Left lung (tissue), 10 donors: Measurements from ENCODE around the gene ITPR2. TPM values are rescaled to one million over a fixed set of nuclear protein-coding genes. Genes with fewer than 3 reads are reported as not detected.

Experiments used
- ATAC-seq: fragments of 200-7000 bp; cut with Tn5 transposase; one replicate; pipeline ENCODE4 v1.9.1; 2020; ENCODE audit warnings: moderate library complexity
- DNase-seq, 4 donors: peaks; one replicate each; pipeline ENCODE4 v3.0.0-alpha.2; 2013 to 2020
- H3K27ac ChIP-seq, 2 donors: fragments of 200-600 bp; sonication (generic) in 1 of 2; one replicate each; pipeline versions ENCODE4 v1.5.0 to v1.8.0; 2020 to 2021
- H3K27me3 ChIP-seq, 2 donors: fragments of 200-600 bp; sonication (generic) in 1 of 2; one replicate each; pipeline versions ENCODE4 v1.5.0 to v1.8.0; 2020 to 2021
- H3K36me3 ChIP-seq, 2 donors: fragments of 200-600 bp; sonication (generic) in 1 of 2; one replicate each; pipeline versions ENCODE4 v1.5.0 to v1.8.0; 2020 to 2021
- H3K4me1 ChIP-seq, 2 donors: fragments of 200-600 bp; one replicate each; pipeline ENCODE4 v1.8.0; 2021
- H3K4me3 ChIP-seq, 2 donors: fragments of 200-600 bp; sonication (generic) in 1 of 2; one replicate each; pipeline versions ENCODE4 v1.5.0 to v1.8.0; 2020 to 2021; ENCODE audit warnings: mild to moderate bottlenecking in 1 of 2
- H3K9me3 ChIP-seq, 2 donors: fragments of 200-600 bp; sonication (generic) in 1 of 2; one replicate each; pipeline versions ENCODE4 v1.5.0 to v1.8.0; 2020 to 2021
- CTCF ChIP-seq, 2 donors: fragments of 200-600 bp; sonication (generic) in 1 of 2; IDR thresholded peaks; one replicate each; pipeline versions ENCODE4 v1.5.0 to v1.8.0; 2021; ENCODE audit warnings: antibody characterized with exemption in 2 of 2
- intact Hi-C, 2 donors: fragments of 100-400 bp; cut with DNase I; formaldehyde crosslinking; loops; one replicate each; pipeline versions ENCODE4 v1.11.2 to v1.14.2; 2022
- polyA plus RNA-seq, 6 donors: library from polyadenylated mRNA; unstranded; fragments of 120-200 nt; gene quantifications; one replicate each; pipeline ENCODE4 v1.2.1, GENCODE V29; 2013; ENCODE audit not compliant: insufficient read length in 6 of 6
- total RNA-seq, 2 donors: library from RNA; stranded (reverse); fragmentation: NEBNext Ultra II Directional; extraction: Animal tissue kit (Norgen Biotek cat#: 25700); gene quantifications; one replicate each; pipeline ENCODE4 v1.2.1, GENCODE V29; 2021
- donor health status: DM: no; HTN: yes; CAD: no.
- donor health status: DM: no; HTN: no; CAD: no.

The ITPR2 gene
- total and polyA plus RNA-seq, 8 donors, result 5.5 to 67.8 (median 7.5) TPM

- intact Hi-C loops, result no loop called here
- no peak for TF ChIP-seq CTCF (IDR thresholded peaks at IDR 0.05)
- H3K36me3 ChIP-seq, result no peaks in the 10 kb centered on the region
- H3K27me3 ChIP-seq, result no peaks in the 10 kb centered on the region
- H3K27ac ChIP-seq, result no peak overlapping the region
- no peaks in the 10 kb centered on the region for H3K9me3 ChIP-seq
- DNase-seq (no peak), ATAC-seq (no peak)
- no peak overlapping the region for H3K4me3 ChIP-seq
- peaks cover 15 to 42% of the 10 kb centered on the region in 2 donors for H3K4me1 ChIP-seq
These were observed 37.1 kb downstream of the ITPR2 start for GRCh38 chr12:26795910-26796309.

GRCh38 chr12:26791301-26791791 is 41.6 kb downstream of the ITPR2 start:
- no peak for DNase-seq
- peaks cover 45 to 62% of the 10 kb centered on the region in 2 donors for H3K4me1 ChIP-seq
- no peak overlapping the region for H3K4me3 ChIP-seq
- ATAC-seq, result peak; percentile 64
- TF ChIP-seq CTCF (IDR thresholded peaks at IDR 0.05), result no peak
- intact Hi-C loops, result no loop called here
- no peaks in the 10 kb centered on the region for H3K9me3 ChIP-seq
- peak overlapping the region; percentile 11 to 82 for H3K27ac ChIP-seq
- no peaks in the 10 kb centered on the region for H3K27me3 ChIP-seq
- H3K36me3 ChIP-seq, result no peaks in the 10 kb centered on the region

- peak; percentile 75 for ATAC-seq
- Histone ChIP-seq H3K36me3 (no peaks in the 10 kb centered on the region), H3K4me3 (no peak overlapping the region), H3K4me1 (peaks cover 45 to 63% of the 10 kb centered on the region in 2 donors), H3K27ac (peak overlapping the region; percentile 11 to 82), H3K9me3 (no peaks in the 10 kb centered on the region), H3K27me3 (no peaks in the 10 kb centered on the region)
- no peak for TF ChIP-seq CTCF (IDR thresholded peaks at IDR 0.05)
- intact Hi-C loops, result no loop called here
- DNase-seq, result no peak
These were observed 42.4 kb downstream of the ITPR2 start for GRCh38 chr12:26790645-26790994.

- H3K36me3 ChIP-seq, result no peaks in the 10 kb centered on the region
- peak; percentile 56 for ATAC-seq
- peak overlapping the region in 1 of 2 donors; percentile 82 for H3K27ac ChIP-seq
These were observed 43.0 kb downstream of the ITPR2 start for GRCh38 chr12:26789731-26790644.

More at GRCh38 chr12:26789731-26790644, 43.0 kb downstream of the ITPR2 start:
- no peak overlapping the region for H3K4me3 ChIP-seq
- TF ChIP-seq CTCF (IDR thresholded peaks at IDR 0.05), result no peak
- intact Hi-C loops, result no loop called here
- no peak for DNase-seq
- no peaks in the 10 kb centered on the region for H3K27me3 ChIP-seq
- H3K9me3 ChIP-seq, result no peaks in the 10 kb centered on the region
- peaks cover 45 to 63% of the 10 kb centered on the region in 2 donors for H3K4me1 ChIP-seq
